Measurements from ENCODE around the gene NR6A1.

- no peak for TF ChIP-seq POLR2A (IDR thresholded peaks at IDR 0.05; ENCODE audit: low read depth, low read length)
- TF ChIP-seq POLR2AphosphoS5 (IDR thresholded peaks at IDR 0.05; ENCODE audit: low read depth, low read length), result no peak
- TF ChIP-seq TAF1 (IDR thresholded peaks at IDR 0.05; ENCODE audit: borderline replicate concordance, low read depth, low read length), result no peak
Measured at GRCh38 chr9:124694414-124695279, 76.5 kb downstream of the NR6A1 start.

All from GM12892 (cell line).